Stomach smooth muscle (tissue), 2 donors: ENCODE data around the gene SMKR1.
"Not testable (repeated sequence)": the region's sequence is repeated elsewhere in the genome, so short reads cannot be mapped to it uniquely, and the experiment has no call there.

Experiments
- H3K27ac ChIP-seq: one replicate; pipeline ENCODE4 v1.7.0; 2013; ENCODE audit warnings: mild to moderate bottlenecking, low read length, inconsistent platforms
- H3K27me3 ChIP-seq, 2 donors: one replicate each; pipeline ENCODE4 v1.7.0; 2013; ENCODE audit warnings: low read length in 2 of 2; ENCODE audit not compliant: insufficient read depth in 2 of 2, control insufficient read depth in 1 of 2
- H3K36me3 ChIP-seq, 2 donors: one replicate each; pipeline ENCODE4 v1.7.0; 2013; ENCODE audit warnings: low read length in 2 of 2; ENCODE audit not compliant: control insufficient read depth in 2 of 2, insufficient read depth in 2 of 2
- H3K4me1 ChIP-seq: one replicate; pipeline ENCODE4 v1.7.0; 2013; ENCODE audit warnings: low read length; ENCODE audit not compliant: control insufficient read depth, insufficient read depth
- H3K4me3 ChIP-seq, 2 donors: one replicate each; pipeline ENCODE4 v1.7.0; 2013; ENCODE audit warnings: low read length in 2 of 2
- H3K9ac ChIP-seq, 2 donors: one replicate each; pipeline ENCODE4 v1.7.0; 2013; ENCODE audit warnings: low read length in 2 of 2, mild to moderate bottlenecking in 1 of 2
- H3K9me3 ChIP-seq, 2 donors: one replicate each; pipeline ENCODE4 v1.7.0; 2013; ENCODE audit warnings: low read length in 2 of 2; ENCODE audit not compliant: control insufficient read depth in 2 of 2
- donor health status: healthy.
- donor health status: Pancreatic carcinoma.

The SMKR1 gene

GRCh38 chr7:129481376-129481775 is 21.0 kb upstream of the SMKR1 start:
- H3K9ac ChIP-seq, H3K9me3 ChIP-seq, H3K27ac ChIP-seq, H3K4me3 ChIP-seq, H3K4me1 ChIP-seq, H3K27me3 ChIP-seq, H3K36me3 ChIP-seq: not testable (repeated sequence)

GRCh38 chr7:129482781-129483180 is 19.6 kb upstream of the SMKR1 start:
- no peaks in the 10 kb centered on the region for H3K36me3 ChIP-seq
- H3K9me3 ChIP-seq, result no peaks in the 10 kb centered on the region
- H3K4me3 ChIP-seq, result no peak overlapping the region
- no peaks in the 10 kb centered on the region for H3K4me1 ChIP-seq
- H3K9ac ChIP-seq, result no peak overlapping the region
- no peaks in the 10 kb centered on the region for H3K27me3 ChIP-seq
- no peak overlapping the region for H3K27ac ChIP-seq

GRCh38 chr7:129489491-129489890 is 12.8 kb upstream of the SMKR1 start:
- Histone ChIP-seq H3K4me3 (no peak overlapping the region), H3K27me3 (no peaks in the 10 kb centered on the region), H3K36me3 (no peaks in the 10 kb centered on the region), H3K4me1 (no peaks in the 10 kb centered on the region), H3K27ac (no peak overlapping the region), H3K9ac (no peak overlapping the region), H3K9me3 (no peaks in the 10 kb centered on the region)

GRCh38 chr7:129492391-129492790 is 9.9 kb upstream of the SMKR1 start:
- Histone ChIP-seq H3K36me3 (no peaks in the 10 kb centered on the region), H3K4me3 (no peak overlapping the region), H3K27me3 (no peaks in the 10 kb centered on the region), H3K27ac (no peak overlapping the region), H3K4me1 (no peaks in the 10 kb centered on the region), H3K9ac (no peak overlapping the region), H3K9me3 (no peaks in the 10 kb centered on the region)

- H3K4me3 ChIP-seq, result no peak overlapping the region
- H3K9ac ChIP-seq, result no peak overlapping the region
- H3K4me1 ChIP-seq, result no peaks in the 10 kb centered on the region
- no peaks in the 10 kb centered on the region for H3K9me3 ChIP-seq
- no peak overlapping the region for H3K27ac ChIP-seq
- no peaks in the 10 kb centered on the region for H3K27me3 ChIP-seq
- no peaks in the 10 kb centered on the region for H3K36me3 ChIP-seq
Observed at GRCh38 chr7:129493555-129493954, 8.8 kb upstream of the SMKR1 start.

- Histone ChIP-seq H3K4me1 (no peaks in the 10 kb centered on the region), H3K9ac (no peak overlapping the region), H3K36me3 (no peaks in the 10 kb centered on the region), H3K27ac (no peak overlapping the region), H3K9me3 (no peaks in the 10 kb centered on the region), H3K4me3 (no peak overlapping the region), H3K27me3 (no peaks in the 10 kb centered on the region)
Observed at GRCh38 chr7:129494041-129494440, 8.3 kb upstream of the SMKR1 start.

GRCh38 chr7:129495987-129496386 is 6.3 kb upstream of the SMKR1 start:
- H3K9me3 ChIP-seq, result no peaks in the 10 kb centered on the region
- H3K27me3 ChIP-seq, result no peaks in the 10 kb centered on the region
- H3K9ac ChIP-seq, result no peak overlapping the region
- H3K4me1 ChIP-seq, result no peaks in the 10 kb centered on the region
- H3K36me3 ChIP-seq, result no peaks in the 10 kb centered on the region
- H3K27ac ChIP-seq, result no peak overlapping the region
- no peak overlapping the region for H3K4me3 ChIP-seq

GRCh38 chr7:129496653-129497052 is 5.7 kb upstream of the SMKR1 start:
- Histone ChIP-seq H3K9me3 (no peaks in the 10 kb centered on the region), H3K27me3 (no peaks in the 10 kb centered on the region), H3K36me3 (no peaks in the 10 kb centered on the region), H3K9ac (no peak overlapping the region), H3K27ac (no peak overlapping the region), H3K4me3 (no peak overlapping the region), H3K4me1 (no peaks in the 10 kb centered on the region)

GRCh38 chr7:129497156-129497555 is 5.2 kb upstream of the SMKR1 start:
- H3K4me3 ChIP-seq, result no peak overlapping the region
- peaks cover 3% of the 10 kb centered on the region for H3K4me1 ChIP-seq
- H3K27me3 ChIP-seq, result no peaks in the 10 kb centered on the region
- H3K27ac ChIP-seq, result no peak overlapping the region
- H3K36me3 ChIP-seq, result no peaks in the 10 kb centered on the region
- no peak overlapping the region for H3K9ac ChIP-seq
- no peaks in the 10 kb centered on the region for H3K9me3 ChIP-seq

GRCh38 chr7:129498021-129498420 is 4.3 kb upstream of the SMKR1 start:
- Histone ChIP-seq H3K4me1 (peaks cover 11% of the 10 kb centered on the region), H3K9me3 (no peaks in the 10 kb centered on the region), H3K9ac (no peak overlapping the region), H3K27ac (no peak overlapping the region), H3K27me3 (peaks cover 1 to 2% of the 10 kb centered on the region in 2 donors), H3K4me3 (no peak overlapping the region), H3K36me3 (no peaks in the 10 kb centered on the region)

- H3K9ac ChIP-seq, result no peak overlapping the region
- no peak overlapping the region for H3K4me3 ChIP-seq
- no peak overlapping the region for H3K27ac ChIP-seq
- no peaks in the 10 kb centered on the region for H3K9me3 ChIP-seq
- peaks cover 13% of the 10 kb centered on the region for H3K4me1 ChIP-seq
- no peaks in the 10 kb centered on the region for H3K36me3 ChIP-seq
- peaks cover 2 to 3% of the 10 kb centered on the region in 2 donors for H3K27me3 ChIP-seq
Observed at GRCh38 chr7:129499999-129500398, 2.3 kb upstream of the SMKR1 start.
